Heart right ventricle (tissue), 16 donors: ENCODE measurements around the gene BTN2A1. TPM values are rescaled to one million over a fixed set of nuclear protein-coding genes. Genes with fewer than 3 reads are reported as not detected.

Experiments
- ATAC-seq, 8 donors: fragments of 200-7000 bp; cut with Tn5 transposase; one replicate each; pipeline ENCODE4 v1.9.1; 2020; ENCODE audit warnings: mild to moderate bottlenecking in 8 of 8, moderate library complexity in 8 of 8, moderate number of reproducible peaks in 1 of 8
- DNase-seq, 2 donors: peaks; one replicate each; pipeline ENCODE4 v3.0.0-alpha.2; 2020
- H3K27ac ChIP-seq, 10 donors: fragments of 200-600 bp; sonication (generic) in 2 of 10; one replicate each; pipeline versions ENCODE4 v1.5.0 to v1.8.0; 2020 to 2022; ENCODE audit warnings: mild to moderate bottlenecking in 3 of 10
- H3K27me3 ChIP-seq, 7 donors: fragments of 200-600 bp; one replicate each; pipeline ENCODE4 v1.8.0; 2021 to 2022; ENCODE audit warnings: mild to moderate bottlenecking in 2 of 7
- H3K36me3 ChIP-seq, 9 donors: fragments of 200-600 bp; sonication (generic) in 1 of 9; one replicate each; pipeline versions ENCODE4 v1.5.0 to v1.8.0; 2020 to 2022; ENCODE audit warnings: mild to moderate bottlenecking in 2 of 9
- H3K4me1 ChIP-seq, 9 donors: fragments of 200-600 bp; sonication (generic) in 1 of 9; one replicate each; pipeline versions ENCODE4 v1.5.0 to v1.8.0; 2020 to 2022; ENCODE audit warnings: mild to moderate bottlenecking in 4 of 9
- H3K4me3 ChIP-seq, 10 donors: fragments of 200-600 bp; sonication (generic) in 2 of 10; one replicate each; pipeline versions ENCODE4 v1.5.0 to v1.8.0; 2020 to 2022; ENCODE audit warnings: mild to moderate bottlenecking in 7 of 10, moderate library complexity in 2 of 10
- H3K9me3 ChIP-seq, 11 donors: fragments of 200-600 bp in 10 of 11; sonication (generic) in 2 of 11; one replicate each; pipeline versions ENCODE4 v1.5.0 to v1.8.0; 2013 to 2022; ENCODE audit warnings: mild to moderate bottlenecking in 2 of 11, control low read depth in 1 of 11, moderate library complexity in 1 of 11
- CTCF ChIP-seq, 9 donors: fragments of 200-600 bp; sonication (generic) in 2 of 9; IDR thresholded peaks; one replicate each; pipeline versions ENCODE4 v1.5.0 to v1.8.0; 2021 to 2022; ENCODE audit warnings: antibody characterized with exemption in 9 of 9, mild to moderate bottlenecking in 5 of 9, moderate library complexity in 1 of 9
- WGBS, 2 donors: extraction: QIAGEN DNeasy Blood & Tissue Kit; methylation state at CpG; one replicate each; pipeline ENCODE4 v1.1.7; 2013; ENCODE audit warnings: inconsistent platforms in 1 of 2; 5-methylcytosine and 5-hydroxymethylcytosine counted together
- intact Hi-C, 10 donors: fragments of 100-400 bp; cut with DNase I; formaldehyde crosslinking; loops; one replicate each; pipeline versions ENCODE4 v1.11.1 to v1.14.2; 2022
- polyA plus RNA-seq, 2 donors: library from polyadenylated mRNA; stranded (reverse); fragments of 200-250 nt; gene quantifications; one replicate each; pipeline ENCODE4 v1.2.3, GENCODE V29; 2013
- total RNA-seq, 10 donors: library from RNA; stranded (reverse); fragmentation: NEBNext Ultra II Directional in 3 of 10; extraction: Animal tissue kit (Norgen Biotek cat#: 25700) in 3 of 10; gene quantifications; one replicate each; pipeline versions ENCODE4 v1.2.1 to v1.2.4, GENCODE V29; 2021 to 2023
- donor health status: Arrhythmogenic right ventricular cardiomyopathy.
- donor health status: ischemic (EF 13 %, LVEDD 7.1; RV severe dilation, severe dysfunction).
- donor health status: healthy with polysubstance abuse.
- donor health status: DM: no; HTN: yes; CAD: no.
- donor health status: DM: no; HTN: no; CAD: no.
- donor health status: ischemic (EF 25% LVEDD 6.9; RV normal size, moderate dysfunction).
- donor health status: ischemic (EF 25% LVEDD 5.7; RV mildly dilated, moderate dysfunction).
- donor health status: healthy.
- donor health status: DM: yes; HTN: yes; CAD: no.
- donor health status: Ischemic cardiomyopathy.
- donor health status: ischemic (EF 35%, LVEDD 5.7; RV mildly dilated, moderate dysfunction).
- donor health status: nonischemic (EF 11% LVEDD 7.7; RV severe dilation, severe dysfunction).
- donor health status: DM: yes; HTN: yes; CAD: no.
- donor health status: PGD.
- donor health status: ischemic (EF 29% LVEDD 5.4; RV normal size, mild dysfunction).
- donor health status: nonischemic (EF 23%, LVEDD 6.1; RV moderate dilation, normal function).

The BTN2A1 gene
- total and polyA plus RNA-seq, 12 donors, result 9.7 to 19.9 (median 15.5) TPM

GRCh38 chr6:26436018-26436417 lies 21.7 kb upstream of the BTN2A1 start:
- no peak overlapping the region for H3K27ac ChIP-seq
- TF ChIP-seq CTCF (IDR thresholded peaks at IDR 0.05), result no peak
- WGBS, 2 donors, result 97 to 98% methylated on average over 4 of the region's 4 CpGs
- peaks cover 0 to 18% (median 6%) of the 10 kb centered on the region in 9 donors for H3K4me1 ChIP-seq
- peaks cover 0 to 10% (median 0%) of the 10 kb centered on the region in 9 donors for H3K36me3 ChIP-seq
- no peak overlapping the region for H3K4me3 ChIP-seq
- intact Hi-C loops, result no loop called here
- ATAC-seq (no peak), DNase-seq (no peak)
- H3K27me3 ChIP-seq, result no peaks in the 10 kb centered on the region
- H3K9me3 ChIP-seq, result peaks cover 0 to 19% (median 3%) of the 10 kb centered on the region in 11 donors

- no peak for DNase-seq
- no peak overlapping the region for H3K27ac ChIP-seq
- no peak overlapping the region for H3K4me3 ChIP-seq
- H3K27me3 ChIP-seq, result no peaks in the 10 kb centered on the region
- no peak for ATAC-seq
- peaks cover 0 to 26% (median 16%) of the 10 kb centered on the region in 9 donors for H3K4me1 ChIP-seq
- no peaks in the 10 kb centered on the region for H3K36me3 ChIP-seq
- WGBS, 2 donors, result 78 to 91% methylated on average over 1 of the region's 1 CpG
- no peak for TF ChIP-seq CTCF (IDR thresholded peaks at IDR 0.05)
- peaks cover 0 to 19% (median 3%) of the 10 kb centered on the region in 11 donors for H3K9me3 ChIP-seq
- intact Hi-C loops, result no loop called here
These were observed 20.2 kb upstream of the BTN2A1 start for GRCh38 chr6:26437550-26437949.

GRCh38 chr6:26438000-26438399 lies 19.8 kb upstream of the BTN2A1 start:
- TF ChIP-seq CTCF (IDR thresholded peaks at IDR 0.05), result no peak
- intact Hi-C loops, result no loop called here
- WGBS, 2 donors, result 95 to 97% methylated on average over 1 of the region's 1 CpG

GRCh38 chr6:26439151-26440125 lies 18.3 kb upstream of the BTN2A1 start:
- H3K27ac ChIP-seq, result peak overlapping the region in 9 of 10 donors; percentile 35 to 95 (median 82)
- TF ChIP-seq CTCF (IDR thresholded peaks at IDR 0.05), result no peak
- 63 to 77% methylated on average over 7 of the region's 7 CpGs for WGBS, 2 donors

More at GRCh38 chr6:26438000-26438399, 19.8 kb upstream of the BTN2A1 start:
- no peaks in the 10 kb centered on the region for H3K27me3 ChIP-seq
- H3K36me3 ChIP-seq, result no peaks in the 10 kb centered on the region
- peaks cover 0 to 18% (median 3%) of the 10 kb centered on the region in 11 donors for H3K9me3 ChIP-seq
- ATAC-seq (no peak), DNase-seq (no peak)
- H3K4me1 ChIP-seq, result peaks cover 0 to 27% (median 16%) of the 10 kb centered on the region in 9 donors
- H3K4me3 ChIP-seq, result no peak overlapping the region
- no peak overlapping the region for H3K27ac ChIP-seq

More at GRCh38 chr6:26439151-26440125, 18.3 kb upstream of the BTN2A1 start:
- Histone ChIP-seq H3K27me3 (no peaks in the 10 kb centered on the region), H3K9me3 (peaks cover 0 to 4% (median 0%) of the 10 kb centered on the region in 11 donors), H3K4me1 (peaks cover 0 to 28% (median 16%) of the 10 kb centered on the region in 9 donors), H3K4me3 (peak overlapping the region in 9 of 10 donors; percentile 40 to 69 (median 60)), H3K36me3 (peaks cover 0 to 4% (median 0%) of the 10 kb centered on the region in 9 donors)
- intact Hi-C loops, result loop anchor here in 1 of 10 donors (2.0 kb wide), 1 partner anchor 33 kb away; no protein-coding TSS in a partner anchor
- DNase-seq (no peak), ATAC-seq (no peak)
